ENCODE results near the gene OXSR1. TPM values are rescaled to one million over a fixed set of nuclear protein-coding genes. Genes with fewer than 3 reads are reported as not detected.
A peak's percentile ranks its signal among the peaks of the same experiment; 100 is the strongest.

The OXSR1 gene
- total RNA-seq, 1 donor from 2014 or later, result 20.9 TPM

DNA sequence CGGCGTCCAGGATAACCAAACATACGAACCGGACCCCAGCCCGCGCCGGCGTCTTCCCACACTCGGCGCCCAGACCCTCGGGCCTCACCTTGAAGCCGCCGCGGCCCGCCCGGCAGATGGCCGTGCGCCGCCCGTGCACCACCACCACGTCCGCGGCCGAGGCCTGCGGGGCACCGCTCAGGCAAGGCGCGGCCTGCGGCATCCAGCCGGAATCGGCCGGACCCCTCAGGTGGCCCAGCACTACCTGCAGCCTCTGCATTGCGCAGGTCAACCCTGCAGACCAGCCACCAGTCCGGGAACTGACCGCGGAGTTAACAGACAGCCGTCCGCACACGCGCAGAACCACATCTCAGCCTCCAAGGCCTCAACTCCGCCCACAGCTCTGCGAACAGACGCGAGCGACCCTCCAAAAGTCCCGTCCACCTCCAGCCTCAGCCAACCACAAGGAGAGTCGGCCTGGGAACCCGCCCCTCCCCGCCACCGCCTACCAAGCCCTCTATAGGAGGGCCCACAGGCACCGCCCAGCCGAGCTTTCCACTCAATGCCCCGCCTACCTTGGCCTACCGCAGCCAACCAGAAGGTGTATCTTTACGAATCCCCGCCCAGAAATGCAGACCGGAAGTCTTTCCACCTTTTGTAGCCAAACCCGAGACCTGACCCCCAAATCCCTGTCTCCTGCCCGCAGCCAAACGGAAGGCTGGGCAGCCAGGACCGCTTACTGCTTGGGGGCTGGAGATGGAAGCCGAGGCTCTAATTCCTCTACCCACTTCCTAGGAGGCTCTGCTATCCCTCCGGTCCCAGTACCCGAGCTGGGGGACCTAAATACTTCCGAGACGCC lies 28.3 kb upstream of the OXSR1 start, which contains the start of gene ACAA1:
ACAA1 (minus strand) TSS at position 351 of the 838 bp plus-strand sequence; CDS start at position 259, 92 bp downstream.
- Histone ChIP-seq H3K27me3 (ENCODE audit: control insufficient read depth in 3 of 3, insufficient read depth in 3 of 3, low read length in 3 of 3) (peaks cover 0 to 5% (median 0%) of the 10 kb centered on the region in 3 donors), H3K9me3 (ENCODE audit: control insufficient read depth in 3 of 3, low read length in 3 of 3) (no peaks in the 10 kb centered on the region), H3K9ac (ENCODE audit: low read depth in 1 of 3, low read length in 3 of 3) (peak within 1 kb of the TSS; percentile 87 to 96 (median 91)), H3K36me3 (ENCODE audit: control insufficient read depth in 3 of 3, insufficient read depth in 3 of 3, low read length in 3 of 3) (peaks cover 27 to 41% (median 31%) of the 10 kb centered on the region in 3 donors), H3K27ac (ENCODE audit: low read depth, low read length) (peak within 1 kb of the TSS; percentile 87), H3K4me1 (ENCODE audit: control insufficient read depth in 3 of 3, insufficient read depth in 3 of 3, low read length in 3 of 3) (peaks cover 27 to 37% (median 29%) of the 10 kb centered on the region in 3 donors), H3K4me3 (ENCODE audit: low read length in 3 of 3) (peak within 1 kb of the TSS; percentile 92 to 96 (median 95))

DNA sequence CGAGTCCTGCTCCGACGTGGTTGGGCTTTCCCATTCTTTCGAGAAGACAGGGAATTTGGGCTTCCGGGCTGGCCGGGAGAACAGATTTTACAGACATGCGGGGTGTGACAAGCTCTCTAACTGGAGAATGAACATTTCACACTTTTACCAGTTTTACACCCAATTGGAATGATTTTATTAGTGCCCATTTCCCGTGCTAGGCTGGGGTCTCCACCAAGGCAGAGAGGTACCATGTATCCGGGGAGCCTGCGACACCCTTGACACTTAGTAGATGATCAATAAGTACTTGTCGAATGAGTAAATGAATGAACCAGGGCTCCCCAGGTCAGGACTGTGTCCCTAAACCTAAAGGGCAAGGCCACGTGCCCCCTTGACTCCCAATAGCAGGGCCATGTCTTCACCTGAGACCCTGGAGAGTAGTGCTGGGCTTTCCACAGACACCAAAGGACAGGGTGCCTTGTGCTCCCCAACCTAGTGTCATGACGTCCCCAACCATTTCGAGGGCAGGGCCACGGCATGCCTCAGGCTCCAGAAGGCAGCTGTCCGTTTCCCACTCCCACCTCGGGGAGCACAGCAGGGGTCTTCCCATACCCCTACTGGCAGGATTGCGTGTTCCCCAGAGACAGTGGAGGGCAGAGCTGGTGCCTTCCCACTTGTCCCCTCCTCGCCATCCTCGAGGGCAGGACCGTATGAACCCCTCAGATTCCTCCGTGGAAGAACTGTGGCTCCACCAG lies 27.6 kb upstream of the OXSR1 start:
- Histone ChIP-seq H3K4me1 (ENCODE audit: control insufficient read depth in 3 of 3, insufficient read depth in 3 of 3, low read length in 3 of 3) (peaks cover 27 to 37% (median 29%) of the 10 kb centered on the region in 3 donors), H3K27ac (ENCODE audit: low read depth, low read length) (peak overlapping the region; percentile 87), H3K36me3 (ENCODE audit: control insufficient read depth in 3 of 3, insufficient read depth in 3 of 3, low read length in 3 of 3) (peaks cover 22 to 34% (median 24%) of the 10 kb centered on the region in 3 donors), H3K4me3 (ENCODE audit: low read length in 3 of 3) (peak overlapping the region; percentile 92 to 96 (median 93)), H3K27me3 (ENCODE audit: control insufficient read depth in 3 of 3, insufficient read depth in 3 of 3, low read length in 3 of 3) (peaks cover 0 to 5% (median 0%) of the 10 kb centered on the region in 3 donors), H3K9me3 (ENCODE audit: control insufficient read depth in 3 of 3, low read length in 3 of 3) (no peaks in the 10 kb centered on the region), H3K9ac (ENCODE audit: low read depth in 1 of 3, low read length in 3 of 3) (peak overlapping the region; percentile 79 to 89 (median 84))

DNA sequence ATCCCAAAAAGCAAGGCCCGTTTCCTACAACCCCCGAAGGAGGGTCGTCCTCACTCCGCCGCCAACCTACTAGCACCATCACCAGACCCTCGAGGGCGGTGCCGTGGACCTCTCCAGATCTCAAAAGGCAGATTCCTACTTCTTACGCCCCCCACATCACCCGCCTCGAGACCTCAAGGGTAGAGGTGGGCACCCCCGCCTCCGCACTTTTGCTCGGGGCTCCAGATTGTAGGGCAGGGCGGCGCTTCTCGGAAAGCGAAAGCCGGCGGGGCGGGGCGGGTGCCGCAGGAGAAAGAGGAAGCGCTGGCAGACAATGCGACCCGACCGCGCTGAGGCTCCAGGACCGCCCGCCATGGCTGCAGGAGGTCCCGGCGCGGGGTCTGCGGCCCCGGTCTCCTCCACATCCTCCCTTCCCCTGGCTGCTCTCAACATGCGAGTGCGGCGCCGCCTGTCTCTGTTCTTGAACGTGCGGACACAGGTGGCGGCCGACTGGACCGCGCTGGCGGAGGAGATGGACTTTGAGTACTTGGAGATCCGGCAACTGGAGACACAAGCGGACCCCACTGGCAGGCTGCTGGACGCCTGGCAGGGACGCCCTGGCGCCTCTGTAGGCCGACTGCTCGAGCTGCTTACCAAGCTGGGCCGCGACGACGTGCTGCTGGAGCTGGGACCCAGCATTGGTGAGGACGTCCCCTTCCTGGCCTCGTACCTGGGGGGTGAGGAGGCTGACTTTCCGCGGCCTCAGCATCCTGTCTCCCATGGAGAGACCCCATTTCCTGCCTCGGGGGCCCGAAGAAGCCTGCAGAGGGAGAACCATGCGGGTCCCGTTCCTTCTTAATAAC lies 26.8 kb upstream of the OXSR1 start, which contains the start of gene MYD88:
MYD88 (plus strand) TSS at position 313 of the 842 bp plus-strand sequence; CDS start at position 353, 40 bp downstream.
- H3K4me1 ChIP-seq (ENCODE audit: control insufficient read depth in 3 of 3, insufficient read depth in 3 of 3, low read length in 3 of 3), result peaks cover 27 to 37% (median 29%) of the 10 kb centered on the region in 3 donors
- peak within 1 kb of the TSS; percentile 87 for H3K27ac ChIP-seq (ENCODE audit: low read depth, low read length)

DNA sequence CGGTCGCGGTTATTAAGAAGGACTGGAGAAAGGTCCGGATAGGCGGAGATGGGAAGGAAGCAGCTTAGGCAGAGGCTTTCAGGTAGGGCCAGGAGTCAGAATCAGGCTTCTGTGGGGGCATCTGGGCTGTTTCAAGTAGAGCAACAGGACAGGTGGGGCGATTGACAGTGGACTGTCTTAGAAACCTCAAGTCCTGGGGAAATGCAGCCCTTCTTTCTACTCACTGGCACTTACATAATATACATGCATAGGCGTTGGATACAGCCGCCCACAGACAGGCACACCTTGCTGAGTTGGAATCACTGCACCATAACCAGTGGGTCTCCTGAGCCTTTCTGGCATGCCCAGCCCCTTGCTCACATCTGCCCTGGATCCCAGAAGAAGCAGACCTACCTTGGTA lies 26.1 kb upstream of the OXSR1 start:
- Histone ChIP-seq H3K4me3 (ENCODE audit: low read length in 3 of 3) (peak overlapping the region; percentile 92 to 96 (median 93)), H3K27me3 (ENCODE audit: control insufficient read depth in 3 of 3, insufficient read depth in 3 of 3, low read length in 3 of 3) (peaks cover 0 to 5% (median 0%) of the 10 kb centered on the region in 3 donors), H3K36me3 (ENCODE audit: control insufficient read depth in 3 of 3, insufficient read depth in 3 of 3, low read length in 3 of 3) (peaks cover 9 to 20% (median 17%) of the 10 kb centered on the region in 3 donors), H3K4me1 (ENCODE audit: control insufficient read depth in 3 of 3, insufficient read depth in 3 of 3, low read length in 3 of 3) (peaks cover 27 to 37% (median 29%) of the 10 kb centered on the region in 3 donors), H3K9me3 (ENCODE audit: control insufficient read depth in 3 of 3, low read length in 3 of 3) (no peaks in the 10 kb centered on the region), H3K9ac (ENCODE audit: low read depth in 1 of 3, low read length in 3 of 3) (peak overlapping the region; percentile 79 to 89 (median 81)), H3K27ac (ENCODE audit: low read depth, low read length) (no peak overlapping the region)

More for the DNA sequence above, 26.8 kb upstream of the OXSR1 start, which contains the start of gene MYD88:
- Histone ChIP-seq H3K9ac (ENCODE audit: low read depth in 1 of 3, low read length in 3 of 3) (peak within 1 kb of the TSS; percentile 79 to 89 (median 84)), H3K27me3 (ENCODE audit: control insufficient read depth in 3 of 3, insufficient read depth in 3 of 3, low read length in 3 of 3) (peaks cover 0 to 5% (median 0%) of the 10 kb centered on the region in 3 donors), H3K9me3 (ENCODE audit: control insufficient read depth in 3 of 3, low read length in 3 of 3) (no peaks in the 10 kb centered on the region), H3K36me3 (ENCODE audit: control insufficient read depth in 3 of 3, insufficient read depth in 3 of 3, low read length in 3 of 3) (peaks cover 15 to 26% (median 21%) of the 10 kb centered on the region in 3 donors), H3K4me3 (ENCODE audit: low read length in 3 of 3) (peak within 1 kb of the TSS; percentile 92 to 96 (median 93))

DNA sequence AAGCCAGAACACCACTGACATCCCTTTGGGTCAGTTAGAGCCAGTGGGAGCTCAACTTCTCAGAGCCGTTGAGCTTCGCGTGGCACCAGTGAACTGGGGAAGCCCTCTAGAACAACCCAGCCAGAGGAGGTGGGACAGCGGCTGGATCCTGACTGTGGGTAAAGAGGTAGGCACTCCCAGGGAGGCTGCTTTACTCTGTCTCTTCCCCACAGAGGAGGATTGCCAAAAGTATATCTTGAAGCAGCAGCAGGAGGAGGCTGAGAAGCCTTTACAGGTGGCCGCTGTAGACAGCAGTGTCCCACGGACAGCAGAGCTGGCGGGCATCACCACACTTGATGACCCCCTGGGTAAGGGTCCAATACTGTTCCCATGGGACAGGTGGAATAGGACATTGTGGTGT lies 25.7 kb upstream of the OXSR1 start:
- H3K9ac ChIP-seq (ENCODE audit: low read depth in 1 of 3, low read length in 3 of 3), result peak overlapping the region; percentile 79 to 89 (median 81)

DNA sequence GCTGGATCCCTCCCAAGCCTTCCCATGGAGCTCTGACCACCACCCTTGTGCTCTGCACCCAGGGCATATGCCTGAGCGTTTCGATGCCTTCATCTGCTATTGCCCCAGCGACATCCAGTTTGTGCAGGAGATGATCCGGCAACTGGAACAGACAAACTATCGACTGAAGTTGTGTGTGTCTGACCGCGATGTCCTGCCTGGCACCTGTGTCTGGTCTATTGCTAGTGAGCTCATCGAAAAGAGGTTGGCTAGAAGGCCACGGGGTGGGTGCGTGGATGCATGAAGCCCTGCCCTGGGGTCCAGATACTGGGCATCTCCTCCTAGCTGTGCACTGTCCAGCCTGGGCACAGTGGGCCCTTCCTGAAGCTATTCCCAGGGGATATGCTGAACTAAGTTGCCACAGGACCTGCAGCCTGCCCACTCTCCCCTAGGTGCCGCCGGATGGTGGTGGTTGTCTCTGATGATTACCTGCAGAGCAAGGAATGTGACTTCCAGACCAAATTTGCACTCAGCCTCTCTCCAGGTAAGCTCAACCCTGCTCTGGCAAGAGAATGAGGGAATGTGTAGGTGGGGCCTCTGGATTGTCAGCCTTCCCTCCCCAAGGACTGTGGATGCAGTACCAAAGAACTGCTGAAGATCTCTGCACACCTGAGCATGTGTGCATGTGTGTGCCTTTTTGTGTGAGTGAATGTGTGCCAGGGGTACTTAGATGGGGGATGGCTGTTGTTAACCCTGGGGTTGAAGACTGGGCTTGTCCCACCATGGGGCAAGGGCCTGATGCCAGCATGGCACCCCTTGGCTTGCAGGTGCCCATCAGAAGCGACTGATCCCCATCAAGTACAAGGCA lies 24.8 kb upstream of the OXSR1 start:
- Histone ChIP-seq H3K4me1 (ENCODE audit: control insufficient read depth in 3 of 3, insufficient read depth in 3 of 3, low read length in 3 of 3) (peaks cover 24 to 31% (median 26%) of the 10 kb centered on the region in 3 donors), H3K4me3 (ENCODE audit: low read length in 3 of 3) (no peak overlapping the region), H3K9ac (ENCODE audit: low read depth in 1 of 3, low read length in 3 of 3) (no peak overlapping the region), H3K27ac (ENCODE audit: low read depth, low read length) (no peak overlapping the region), H3K27me3 (ENCODE audit: control insufficient read depth in 3 of 3, insufficient read depth in 3 of 3, low read length in 3 of 3) (peaks cover 0 to 5% (median 0%) of the 10 kb centered on the region in 3 donors), H3K9me3 (ENCODE audit: control insufficient read depth in 3 of 3, low read length in 3 of 3) (no peaks in the 10 kb centered on the region), H3K36me3 (ENCODE audit: control insufficient read depth in 3 of 3, insufficient read depth in 3 of 3, low read length in 3 of 3) (peaks cover 8 to 13% (median 10%) of the 10 kb centered on the region in 3 donors)

More for the DNA sequence above, 25.7 kb upstream of the OXSR1 start:
- Histone ChIP-seq H3K9me3 (ENCODE audit: control insufficient read depth in 3 of 3, low read length in 3 of 3) (no peaks in the 10 kb centered on the region), H3K27me3 (ENCODE audit: control insufficient read depth in 3 of 3, insufficient read depth in 3 of 3, low read length in 3 of 3) (peaks cover 0 to 5% (median 0%) of the 10 kb centered on the region in 3 donors), H3K4me3 (ENCODE audit: low read length in 3 of 3) (peak overlapping the region; percentile 92 to 96 (median 93)), H3K4me1 (ENCODE audit: control insufficient read depth in 3 of 3, insufficient read depth in 3 of 3, low read length in 3 of 3) (peaks cover 27 to 37% (median 29%) of the 10 kb centered on the region in 3 donors), H3K36me3 (ENCODE audit: control insufficient read depth in 3 of 3, insufficient read depth in 3 of 3, low read length in 3 of 3) (peaks cover 8 to 15% (median 14%) of the 10 kb centered on the region in 3 donors), H3K27ac (ENCODE audit: low read depth, low read length) (no peak overlapping the region)

DNA sequence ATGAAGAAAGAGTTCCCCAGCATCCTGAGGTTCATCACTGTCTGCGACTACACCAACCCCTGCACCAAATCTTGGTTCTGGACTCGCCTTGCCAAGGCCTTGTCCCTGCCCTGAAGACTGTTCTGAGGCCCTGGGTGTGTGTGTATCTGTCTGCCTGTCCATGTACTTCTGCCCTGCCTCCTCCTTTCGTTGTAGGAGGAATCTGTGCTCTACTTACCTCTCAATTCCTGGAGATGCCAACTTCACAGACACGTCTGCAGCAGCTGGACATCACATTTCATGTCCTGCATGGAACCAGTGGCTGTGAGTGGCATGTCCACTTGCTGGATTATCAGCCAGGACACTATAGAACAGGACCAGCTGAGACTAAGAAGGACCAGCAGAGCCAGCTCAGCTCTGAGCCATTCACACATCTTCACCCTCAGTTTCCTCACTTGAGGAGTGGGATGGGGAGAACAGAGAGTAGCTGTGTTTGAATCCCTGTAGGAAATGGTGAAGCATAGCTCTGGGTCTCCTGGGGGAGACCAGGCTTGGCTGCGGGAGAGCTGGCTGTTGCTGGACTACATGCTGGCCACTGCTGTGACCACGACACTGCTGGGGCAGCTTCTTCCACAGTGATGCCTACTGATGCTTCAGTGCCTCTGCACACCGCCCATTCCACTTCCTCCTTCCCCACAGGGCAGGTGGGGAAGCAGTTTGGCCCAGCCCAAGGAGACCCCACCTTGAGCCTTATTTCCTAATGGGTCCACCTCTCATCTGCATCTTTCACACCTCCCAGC lies 24.0 kb upstream of the OXSR1 start:
- Histone ChIP-seq H3K4me1 (ENCODE audit: control insufficient read depth in 3 of 3, insufficient read depth in 3 of 3, low read length in 3 of 3) (peaks cover 17 to 24% (median 20%) of the 10 kb centered on the region in 3 donors), H3K36me3 (ENCODE audit: control insufficient read depth in 3 of 3, insufficient read depth in 3 of 3, low read length in 3 of 3) (peaks cover 8 to 13% (median 10%) of the 10 kb centered on the region in 3 donors), H3K4me3 (ENCODE audit: low read length in 3 of 3) (no peak overlapping the region), H3K27me3 (ENCODE audit: control insufficient read depth in 3 of 3, insufficient read depth in 3 of 3, low read length in 3 of 3) (peaks cover 0 to 5% (median 0%) of the 10 kb centered on the region in 3 donors), H3K9me3 (ENCODE audit: control insufficient read depth in 3 of 3, low read length in 3 of 3) (peaks cover 0 to 2% (median 0%) of the 10 kb centered on the region in 3 donors), H3K9ac (ENCODE audit: low read depth in 1 of 3, low read length in 3 of 3) (no peak overlapping the region), H3K27ac (ENCODE audit: low read depth, low read length) (no peak overlapping the region)

DNA sequence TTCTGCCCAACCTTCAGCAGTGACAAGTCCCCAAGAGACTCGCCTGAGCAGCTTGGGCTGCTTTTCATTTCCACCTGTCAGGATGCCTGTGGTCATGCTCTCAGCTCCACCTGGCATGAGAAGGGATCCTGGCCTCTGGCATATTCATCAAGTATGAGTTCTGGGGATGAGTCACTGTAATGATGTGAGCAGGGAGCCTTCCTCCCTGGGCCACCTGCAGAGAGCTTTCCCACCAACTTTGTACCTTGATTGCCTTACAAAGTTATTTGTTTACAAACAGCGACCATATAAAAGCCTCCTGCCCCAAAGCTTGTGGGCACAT lies 23.4 kb upstream of the OXSR1 start:
- Histone ChIP-seq H3K27me3 (ENCODE audit: control insufficient read depth in 3 of 3, insufficient read depth in 3 of 3, low read length in 3 of 3) (peaks cover 0 to 5% (median 0%) of the 10 kb centered on the region in 3 donors), H3K9me3 (ENCODE audit: control insufficient read depth in 3 of 3, low read length in 3 of 3) (peaks cover 0 to 2% (median 0%) of the 10 kb centered on the region in 3 donors), H3K4me1 (ENCODE audit: control insufficient read depth in 3 of 3, insufficient read depth in 3 of 3, low read length in 3 of 3) (peaks cover 16 to 24% (median 20%) of the 10 kb centered on the region in 3 donors), H3K4me3 (ENCODE audit: low read length in 3 of 3) (no peak overlapping the region), H3K27ac (ENCODE audit: low read depth, low read length) (no peak overlapping the region), H3K36me3 (ENCODE audit: control insufficient read depth in 3 of 3, insufficient read depth in 3 of 3, low read length in 3 of 3) (peaks cover 8 to 13% (median 10%) of the 10 kb centered on the region in 3 donors), H3K9ac (ENCODE audit: low read depth in 1 of 3, low read length in 3 of 3) (no peak overlapping the region)
